HG03442 (cell line): ENCODE results near the gene MAPK11.

Source experiments
- ATAC-seq: cut with Tn5 transposase; IDR thresholded peaks from one replicate; pipeline ENCODE4 v1.9.1; 2021; ENCODE audit warnings: mild to moderate bottlenecking, moderate library complexity; ENCODE audit not compliant: unreplicated experiment

MAPK11 gene

GRCh38 chr22:50308597-50308935 is 38.4 kb upstream of the MAPK11 start:
- no peak for ATAC-seq

GRCh38 chr22:50307890-50308596 is 37.9 kb upstream of the MAPK11 start:
- ATAC-seq = no peak

- no peak for ATAC-seq
Measured at GRCh38 chr22:50306753-50307749, 36.9 kb upstream of the MAPK11 start, which contains the start of gene PLXNB2. Gene PLXNB2, minus strand, starts transcription at chr22:50307646. Its CDS starts 17,062 bp downstream, at chr22:50290584.

GRCh38 chr22:50305923-50306566 is 35.9 kb upstream of the MAPK11 start:
- no peak for ATAC-seq

- no peak for ATAC-seq
Measured at GRCh38 chr22:50305393-50305922, 35.3 kb upstream of the MAPK11 start.

- no peak for ATAC-seq
Measured at GRCh38 chr22:50304528-50305392, 34.6 kb upstream of the MAPK11 start.

GRCh38 chr22:50303848-50304527 is 33.8 kb upstream of the MAPK11 start:
- no peak for ATAC-seq

GRCh38 chr22:50303515-50303847 is 33.3 kb upstream of the MAPK11 start:
- no peak for ATAC-seq

GRCh38 chr22:50302564-50302963 is 32.4 kb upstream of the MAPK11 start:
- ATAC-seq = no peak

GRCh38 chr22:50302041-50302541 is 31.9 kb upstream of the MAPK11 start:
- ATAC-seq = no peak

- no peak for ATAC-seq
Measured at GRCh38 chr22:50301581-50301991, 31.4 kb upstream of the MAPK11 start.

- ATAC-seq = no peak
Measured at GRCh38 chr22:50300620-50301257, 30.6 kb upstream of the MAPK11 start.

GRCh38 chr22:50299785-50300619 is 29.8 kb upstream of the MAPK11 start:
- ATAC-seq = no peak

- ATAC-seq = no peak
Measured at GRCh38 chr22:50298937-50299784, 29.0 kb upstream of the MAPK11 start.

- no peak for ATAC-seq
Measured at GRCh38 chr22:50298266-50298637, 28.1 kb upstream of the MAPK11 start.

- ATAC-seq = no peak
Measured at GRCh38 chr22:50297510-50298265, 27.5 kb upstream of the MAPK11 start.
